HG03439 (cell line): ENCODE data around the gene DGKG.

ENCODE experiments used
- ATAC-seq: cut with Tn5 transposase; IDR thresholded peaks from one replicate; pipeline ENCODE4 v1.9.1; 2021; ENCODE audit warnings: mild to moderate bottlenecking, moderate library complexity; ENCODE audit not compliant: unreplicated experiment

DGKG gene

GRCh38 chr3:186181901-186182300 is 180.1 kb downstream of the DGKG start:
- ATAC-seq: no peak

GRCh38 chr3:186180891-186181481 is 181.0 kb downstream of the DGKG start:
- ATAC-seq: no peak

- no peak for ATAC-seq
Measured at GRCh38 chr3:186180151-186180550, 181.9 kb downstream of the DGKG start.

GRCh38 chr3:186178412-186178811 is 183.6 kb downstream of the DGKG start:
- no peak for ATAC-seq

- ATAC-seq: no peak
Measured at GRCh38 chr3:186176373-186176990, 185.6 kb downstream of the DGKG start.

- no peak for ATAC-seq
Measured at GRCh38 chr3:186173224-186173815, 188.7 kb downstream of the DGKG start.

GRCh38 chr3:186172353-186172752 is 189.7 kb downstream of the DGKG start:
- ATAC-seq: no peak

- no peak for ATAC-seq
Measured at GRCh38 chr3:186171521-186171920, 190.5 kb downstream of the DGKG start.

- ATAC-seq: no peak
Measured at GRCh38 chr3:186170516-186170915, 191.5 kb downstream of the DGKG start.

- ATAC-seq: no peak
Measured at GRCh38 chr3:186169379-186169778, 192.7 kb downstream of the DGKG start.

- no peak for ATAC-seq
Measured at GRCh38 chr3:186168976-186169375, 193.1 kb downstream of the DGKG start.

- ATAC-seq: no peak
Measured at GRCh38 chr3:186167646-186168395, 194.2 kb downstream of the DGKG start.

- ATAC-seq: no peak
Measured at GRCh38 chr3:186166491-186167288, 195.3 kb downstream of the DGKG start.

GRCh38 chr3:186166036-186166435 is 196.0 kb downstream of the DGKG start:
- no peak for ATAC-seq

- no peak for ATAC-seq
Measured at GRCh38 chr3:186165331-186165730, 196.7 kb downstream of the DGKG start.

GRCh38 chr3:186164696-186165095 is 197.3 kb downstream of the DGKG start:
- no peak for ATAC-seq

GRCh38 chr3:186162221-186162620 is 199.8 kb downstream of the DGKG start:
- ATAC-seq: no peak

GRCh38 chr3:186160691-186161243 is 201.3 kb downstream of the DGKG start:
- ATAC-seq: no peak

- ATAC-seq: no peak
Measured at GRCh38 chr3:186154641-186155040, 207.4 kb downstream of the DGKG start.

- peak; percentile 79 for ATAC-seq
Measured at GRCh38 chr3:186152889-186153292, 209.1 kb downstream of the DGKG start.

- peak; percentile 23 for ATAC-seq
Measured at GRCh38 chr3:186152361-186152798, 209.7 kb downstream of the DGKG start.
